Measurements from ENCODE around the gene MOCS1.

The MOCS1 gene

DNA sequence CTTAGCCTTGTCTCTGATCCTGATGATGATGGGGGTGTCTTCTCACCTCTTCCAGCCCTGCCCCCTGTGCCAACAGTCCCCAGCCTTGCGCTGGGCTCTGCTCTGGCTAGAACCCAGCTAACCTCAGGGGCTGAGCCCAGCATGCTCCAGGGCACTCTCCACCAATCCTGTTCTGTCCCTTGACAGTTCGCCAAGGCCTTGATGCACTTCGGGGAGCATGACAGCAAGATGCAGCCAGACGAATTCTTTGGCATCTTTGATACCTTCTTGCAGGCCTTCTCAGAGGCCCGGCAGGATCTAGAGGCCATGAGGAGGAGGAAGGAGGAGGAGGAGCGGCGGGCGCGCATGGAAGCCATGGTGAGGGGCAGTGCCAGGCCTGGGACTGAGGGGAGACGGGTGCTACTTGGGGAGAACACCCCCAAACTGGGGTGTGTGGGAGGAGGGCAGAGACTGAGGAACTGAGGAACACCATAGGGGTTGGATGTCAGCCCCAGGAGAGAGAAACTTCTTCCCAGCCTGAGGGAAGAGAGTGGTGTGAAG, 33.1 kb downstream of the MOCS1 start:
- DNase-seq = no peak

DNA sequence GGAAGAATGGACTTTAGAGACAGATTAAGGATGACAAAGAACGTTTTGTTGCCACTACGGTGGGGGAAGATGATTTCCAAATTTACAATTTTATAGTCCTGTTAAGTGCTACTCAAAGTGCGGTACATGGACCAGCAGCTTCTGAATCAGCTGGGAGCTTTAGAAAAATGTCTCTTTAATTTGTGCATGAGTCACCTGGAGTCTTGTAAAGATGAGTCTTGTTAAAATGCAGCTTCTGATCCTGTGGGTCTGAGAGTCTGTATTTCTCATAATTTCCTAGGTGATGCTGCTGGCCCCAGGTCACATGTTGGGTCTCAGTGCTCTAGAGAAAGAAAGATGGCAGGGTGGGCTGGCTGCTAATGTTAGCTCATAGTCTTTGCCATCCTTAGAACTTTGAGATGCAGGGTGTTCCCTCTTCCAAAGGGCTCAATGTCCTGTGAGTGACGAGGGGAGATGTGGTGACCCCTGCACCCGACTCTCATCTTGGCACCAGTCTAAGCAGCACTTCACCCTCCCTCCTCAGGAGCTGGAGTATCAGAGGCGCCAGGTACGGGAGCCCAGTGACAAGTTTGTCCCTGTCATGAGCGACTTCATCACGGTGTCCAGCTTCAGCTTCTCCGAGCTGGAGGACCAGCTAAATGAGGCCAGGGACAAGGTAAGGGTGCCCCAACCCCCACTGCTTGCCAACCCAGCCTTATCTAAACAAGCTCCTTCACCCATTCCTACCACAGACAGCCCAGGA, 34.5 kb downstream of the MOCS1 start:
- no peak for DNase-seq

DNA sequence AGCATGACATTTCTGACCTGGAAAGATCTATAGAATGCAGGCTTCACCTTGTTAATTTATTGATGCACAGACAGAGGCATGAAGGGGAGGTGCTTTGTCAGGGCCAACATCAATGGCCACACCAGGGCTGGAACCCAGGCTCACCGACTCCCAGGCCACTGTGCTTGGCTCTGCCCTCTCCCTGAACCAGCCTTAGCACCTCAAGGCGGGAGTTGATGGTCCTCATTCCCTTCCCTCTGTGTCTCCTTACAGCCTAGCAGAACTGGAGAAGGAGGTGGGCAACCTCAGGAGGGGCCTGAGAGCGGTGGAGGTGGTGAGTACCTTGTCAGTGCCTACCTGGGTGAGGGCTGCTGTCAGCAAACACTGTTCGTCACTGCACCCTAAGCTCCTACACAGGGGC, 35.6 kb downstream of the MOCS1 start:
- DNase-seq = no peak

DNA sequence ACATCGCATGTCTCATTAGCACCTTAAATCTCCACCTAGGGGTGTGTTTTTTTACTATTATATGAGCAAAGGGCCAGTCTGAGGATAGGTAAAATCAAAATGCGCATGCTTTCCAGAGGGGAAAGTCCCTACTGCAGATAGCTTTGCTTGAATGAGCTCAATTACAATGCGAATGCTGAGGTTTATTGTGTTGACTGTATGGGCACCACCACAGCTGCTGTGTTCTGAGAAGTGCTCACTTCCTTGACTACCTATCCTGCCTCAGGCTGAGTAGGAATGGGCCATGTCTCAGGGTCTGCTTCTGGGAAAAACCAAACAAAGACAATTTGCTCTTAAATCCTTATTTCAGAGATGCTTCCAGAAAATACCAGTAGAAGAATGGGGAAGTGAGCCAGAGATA, 36.6 kb downstream of the MOCS1 start:
- no peak for DNase-seq

DNA sequence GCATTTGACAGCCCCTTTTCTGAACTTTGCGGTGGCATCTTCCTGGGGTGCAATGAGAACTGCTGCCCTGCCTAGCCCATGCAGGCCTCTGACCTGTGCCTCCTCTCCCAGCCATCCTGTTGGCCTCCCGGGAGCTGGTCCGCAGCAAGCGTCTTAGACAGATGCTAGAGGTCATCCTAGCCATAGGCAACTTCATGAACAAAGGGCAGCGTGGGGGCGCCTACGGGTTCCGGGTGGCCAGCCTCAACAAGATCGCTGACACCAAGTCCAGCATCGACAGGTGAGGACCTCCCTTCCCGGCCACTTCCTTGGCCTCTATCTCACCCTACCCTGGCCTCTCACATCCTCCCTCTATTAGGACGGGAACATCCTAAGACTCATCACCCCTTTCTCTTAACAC, 37.6 kb downstream of the MOCS1 start:
- DNase-seq = no peak

DNA sequence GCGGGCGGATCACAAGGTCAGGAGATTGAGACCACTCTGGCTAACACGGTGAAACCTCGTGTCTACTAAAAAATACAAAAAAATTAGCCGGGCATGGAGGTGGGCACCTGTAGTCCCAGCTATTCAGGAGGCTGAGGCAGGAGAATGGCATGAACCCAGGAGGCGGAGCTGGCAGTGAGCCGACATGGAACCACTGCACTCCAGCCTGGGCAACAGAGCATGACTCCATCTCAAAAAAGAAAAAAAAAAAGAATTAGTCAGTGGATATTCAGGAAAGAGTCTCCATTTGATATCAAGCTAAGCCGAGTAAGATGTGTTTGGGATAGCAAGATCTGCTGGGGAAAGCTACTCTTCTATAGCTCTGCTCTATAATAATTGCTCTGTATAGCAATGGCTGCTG, 41.0 kb downstream of the MOCS1 start:
- no peak for DNase-seq

DNA sequence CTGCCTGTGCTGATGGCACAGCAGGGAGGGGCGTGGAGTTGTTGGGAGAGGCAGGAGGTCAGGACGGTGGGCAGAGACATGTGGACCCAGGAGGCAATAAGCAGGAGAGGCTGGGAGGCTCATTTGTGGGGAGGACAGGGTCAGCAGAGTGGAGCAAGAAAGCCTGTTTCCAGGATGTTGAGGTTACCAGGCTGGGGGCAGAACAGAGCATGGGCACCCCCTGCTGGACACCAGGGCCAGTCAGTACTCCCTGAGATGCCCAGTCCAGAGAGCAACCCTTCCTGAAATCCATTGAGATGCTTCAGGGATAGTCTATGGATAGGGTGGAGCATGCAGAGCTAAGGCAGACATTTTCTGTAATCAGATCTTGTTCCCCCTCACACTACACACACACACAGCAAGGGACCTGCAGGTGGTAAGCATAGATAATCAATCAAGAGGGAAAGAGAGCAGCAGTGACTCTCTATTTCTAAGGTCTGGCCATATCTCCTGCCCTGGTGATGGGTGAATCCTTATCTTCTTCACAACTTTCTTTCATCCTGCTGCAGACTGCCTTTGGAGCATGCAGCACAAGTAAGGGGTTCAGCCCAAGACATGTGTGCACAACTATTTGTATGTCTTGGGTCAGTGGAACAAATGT, 41.7 kb downstream of the MOCS1 start:
- DNase-seq = peak; percentile 23

DNA sequence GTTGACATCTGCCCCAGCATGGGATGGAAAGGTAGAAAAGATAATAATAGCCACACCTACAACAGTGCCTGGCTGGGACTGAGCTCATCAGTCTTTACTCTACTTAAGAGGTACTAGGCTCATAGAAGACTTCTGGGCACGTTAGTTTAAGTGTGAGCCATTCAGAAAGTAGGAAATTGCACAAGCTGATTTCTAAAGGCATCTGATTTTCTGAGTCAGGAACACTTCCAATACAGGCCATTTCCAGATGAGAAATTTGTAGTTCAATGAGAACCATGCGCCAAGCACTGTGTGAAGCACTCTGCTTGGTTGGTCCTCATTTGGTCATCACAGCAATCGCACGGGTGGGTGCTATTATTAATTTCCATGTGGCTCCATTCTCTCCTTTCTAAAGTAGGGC, 42.3 kb downstream of the MOCS1 start:
- no peak for DNase-seq

DNA sequence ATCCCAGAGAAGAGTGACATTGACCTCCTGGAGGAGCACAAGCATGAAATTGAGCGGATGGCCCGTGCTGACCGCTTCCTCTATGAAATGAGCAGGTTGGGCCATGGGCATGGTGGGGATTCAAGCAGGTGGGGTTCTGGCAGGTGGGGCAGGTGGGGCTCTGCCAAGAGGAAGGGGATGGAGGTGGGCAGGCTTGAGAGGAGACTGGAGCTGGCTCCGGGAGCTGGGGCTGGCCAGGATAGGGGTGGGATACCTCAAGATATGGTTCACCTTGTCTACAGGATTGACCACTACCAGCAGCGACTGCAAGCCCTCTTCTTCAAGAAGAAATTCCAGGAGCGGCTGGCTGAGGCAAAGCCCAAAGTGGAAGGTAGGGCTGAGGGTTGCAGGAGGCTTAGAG, 42.9 kb downstream of the MOCS1 start:
- DNase-seq = no peak

DNA sequence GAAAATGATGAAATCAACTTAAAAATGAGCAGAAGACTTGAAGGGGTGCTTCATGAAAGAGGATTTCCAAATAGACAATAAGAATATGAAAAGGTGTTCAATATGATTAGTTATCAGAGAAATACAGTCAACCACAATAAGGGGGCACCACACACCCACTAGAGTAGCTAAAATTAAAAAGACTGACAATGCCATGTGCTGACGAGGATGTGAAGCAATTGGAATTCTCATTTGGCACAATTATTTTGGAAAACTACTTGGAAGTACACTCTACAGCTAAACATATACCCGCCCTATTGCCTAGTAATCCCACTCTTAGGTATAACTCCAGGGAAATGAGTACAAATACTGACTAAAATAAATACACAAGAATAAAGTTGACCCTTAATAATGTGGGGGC, 45.0 kb downstream of the MOCS1 start:
- no peak for DNase-seq

DNA sequence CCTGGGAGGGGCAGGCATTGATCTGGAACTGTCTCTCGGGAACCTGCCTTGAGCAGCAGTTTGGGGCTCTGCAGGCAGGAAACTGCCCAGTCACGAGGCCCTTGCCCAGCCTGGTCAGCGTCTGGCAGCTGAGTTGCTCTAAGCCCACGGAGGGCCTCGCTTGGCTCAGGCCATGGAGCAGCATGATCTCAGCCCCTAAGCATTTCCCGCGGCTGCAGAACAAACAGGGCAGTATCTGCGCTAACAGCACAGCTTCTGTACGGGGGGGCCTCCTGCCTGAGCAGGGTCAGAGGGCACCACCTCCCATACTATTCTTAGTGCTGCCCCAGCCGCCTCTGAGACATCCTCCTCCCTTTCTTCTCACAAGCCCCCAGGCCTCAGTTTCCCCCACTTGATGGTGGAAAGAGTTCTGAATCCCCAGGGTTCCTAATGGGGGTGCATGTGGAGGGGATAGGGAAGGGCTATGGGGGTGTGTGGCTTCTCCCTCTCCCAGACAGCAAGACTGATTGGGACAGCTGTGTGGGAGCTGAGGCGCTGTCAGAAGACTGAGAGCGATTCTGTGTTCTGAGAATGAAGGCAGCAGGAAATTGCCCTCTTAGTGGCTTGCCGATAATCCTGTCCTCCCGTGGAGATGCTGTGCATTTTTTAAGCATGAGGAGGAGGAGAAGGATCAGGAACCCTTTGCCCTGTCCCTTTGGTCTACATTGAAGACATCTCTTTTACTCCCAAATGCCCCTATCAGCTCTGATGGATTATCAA, 46.4 kb downstream of the MOCS1 start:
- DNase-seq = no peak

DNA sequence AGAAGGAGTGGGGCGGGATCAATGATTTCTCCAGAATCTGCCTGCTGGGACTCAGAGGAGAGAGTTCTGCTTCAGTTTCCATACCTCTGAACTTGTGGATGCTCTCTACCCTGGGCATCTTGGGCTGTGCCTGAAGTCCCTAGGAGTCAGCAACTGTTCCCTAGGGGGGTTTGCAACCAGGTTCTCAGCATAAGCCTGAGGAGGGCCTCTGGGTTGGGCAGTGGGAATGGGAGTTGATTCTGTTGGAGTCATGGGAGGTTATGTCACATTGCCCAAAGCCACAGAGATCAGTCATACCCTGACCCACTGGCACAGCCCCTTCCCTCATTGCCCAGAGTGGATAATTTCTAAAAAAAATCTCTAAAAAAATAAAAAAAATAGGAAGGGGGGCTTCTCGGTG, 47.4 kb downstream of the MOCS1 start:
- DNase-seq = no peak

DNA sequence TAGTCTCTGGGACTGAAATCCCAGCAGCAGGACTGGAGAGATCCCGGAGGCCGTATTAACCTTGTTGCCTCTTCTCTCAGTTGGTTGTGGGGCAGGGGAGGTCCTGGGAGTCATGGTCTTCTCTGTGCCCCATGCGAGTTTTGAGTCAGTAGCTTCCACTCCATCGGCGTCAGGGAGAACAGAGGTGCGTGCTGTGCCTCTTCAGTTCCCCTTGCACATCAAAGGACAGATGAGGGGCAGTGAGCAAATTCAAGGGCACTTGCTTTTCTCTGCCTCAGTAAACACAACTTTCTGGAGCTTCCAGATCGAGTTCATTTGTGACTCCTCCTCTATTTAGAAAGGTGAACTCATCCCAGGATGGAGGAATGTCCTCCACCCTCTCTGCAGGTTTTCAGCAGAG, 48.6 kb downstream of the MOCS1 start:
- no peak for DNase-seq

DNA sequence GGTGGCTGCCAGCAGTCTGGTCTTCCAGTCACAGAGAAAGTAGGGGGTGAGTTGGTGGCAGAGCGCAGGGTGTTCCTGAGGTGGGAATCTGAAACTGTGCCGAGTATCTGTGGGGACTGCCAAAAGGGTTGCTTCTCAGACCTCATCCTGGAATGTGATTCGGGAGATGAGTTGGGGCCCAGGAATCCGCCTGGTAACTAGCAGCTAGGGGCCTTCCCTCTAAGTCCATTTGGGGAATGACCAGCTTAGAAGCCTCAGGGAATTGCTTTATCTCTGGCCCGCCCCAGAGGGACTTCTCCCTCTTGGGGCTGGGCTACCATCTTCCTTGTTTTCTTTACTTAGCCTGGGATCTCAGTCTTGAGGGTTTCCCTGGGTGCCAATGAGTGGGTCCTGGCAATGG, 49.6 kb downstream of the MOCS1 start:
- DNase-seq = no peak

DNA sequence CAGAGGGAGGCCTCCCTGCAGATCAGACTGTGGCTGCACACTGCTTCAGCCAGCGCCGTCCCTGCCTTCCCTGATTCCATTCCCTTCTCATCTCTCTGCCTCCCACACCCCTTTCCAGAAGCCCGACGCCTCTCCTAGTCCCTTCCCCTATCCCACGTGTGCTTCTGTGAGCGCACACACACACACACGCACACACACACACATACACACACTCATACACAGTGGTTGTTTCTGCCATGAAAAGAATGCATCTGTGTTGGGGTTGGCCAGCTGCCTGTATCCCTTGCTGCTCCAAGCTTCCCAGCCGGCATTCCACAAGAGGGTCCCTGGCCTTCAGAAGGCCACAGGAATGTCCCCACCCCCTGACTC, 51.7 kb downstream of the MOCS1 start:
- DNase-seq = no peak

DNA sequence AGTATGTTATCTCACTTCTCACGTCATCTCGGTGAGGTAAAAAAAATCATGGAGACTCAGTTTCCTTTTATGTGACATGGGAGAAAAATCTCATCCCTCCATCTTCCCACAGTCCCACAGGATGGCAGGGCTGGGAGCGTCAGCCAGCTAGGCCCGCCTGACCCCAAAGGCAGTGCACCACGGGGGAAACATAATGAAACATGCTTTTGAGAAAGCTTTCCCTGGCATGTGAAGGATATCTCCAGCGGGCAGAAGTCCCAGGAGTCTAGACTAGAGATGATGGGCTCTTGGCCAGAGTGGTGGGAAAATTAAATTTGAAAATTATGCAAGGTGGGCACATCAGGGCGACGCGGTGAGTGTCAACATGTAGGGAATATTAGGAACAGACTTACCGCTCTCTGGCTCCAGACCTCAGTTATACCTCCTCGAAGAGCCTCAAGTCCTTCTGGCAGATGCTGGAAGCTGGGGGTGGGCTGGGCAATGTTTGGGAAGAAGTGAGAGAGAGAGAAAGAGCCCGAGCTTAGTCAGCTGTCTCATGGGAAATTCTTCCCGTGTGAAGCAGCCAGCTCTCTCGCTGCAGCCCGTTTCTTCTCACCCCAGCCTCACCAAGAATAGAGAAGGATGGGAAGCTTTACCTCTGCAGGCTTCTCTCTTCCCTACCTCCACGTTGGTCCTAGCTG, 52.3 kb downstream of the MOCS1 start:
- DNase-seq = no peak

DNA sequence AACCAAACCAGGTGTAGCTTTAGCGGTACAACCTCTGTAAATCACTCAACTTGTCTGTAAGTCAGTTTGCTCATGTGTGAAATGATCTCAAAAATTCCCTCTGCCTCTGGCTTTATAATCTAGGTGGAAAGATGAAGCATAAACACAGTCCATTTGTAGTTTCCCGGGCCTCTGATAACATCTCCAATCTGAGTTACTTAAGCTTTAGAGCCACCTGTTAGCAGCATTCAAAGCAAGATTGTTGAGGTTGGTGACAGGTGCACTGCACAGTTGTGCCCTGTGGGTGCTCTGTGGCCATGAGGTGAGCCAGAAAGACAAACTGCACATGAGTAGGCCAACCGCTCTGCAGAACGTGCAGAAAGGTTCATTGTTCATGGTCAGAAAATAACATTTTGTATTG, 53.7 kb downstream of the MOCS1 start:
- DNase-seq = no peak

DNA sequence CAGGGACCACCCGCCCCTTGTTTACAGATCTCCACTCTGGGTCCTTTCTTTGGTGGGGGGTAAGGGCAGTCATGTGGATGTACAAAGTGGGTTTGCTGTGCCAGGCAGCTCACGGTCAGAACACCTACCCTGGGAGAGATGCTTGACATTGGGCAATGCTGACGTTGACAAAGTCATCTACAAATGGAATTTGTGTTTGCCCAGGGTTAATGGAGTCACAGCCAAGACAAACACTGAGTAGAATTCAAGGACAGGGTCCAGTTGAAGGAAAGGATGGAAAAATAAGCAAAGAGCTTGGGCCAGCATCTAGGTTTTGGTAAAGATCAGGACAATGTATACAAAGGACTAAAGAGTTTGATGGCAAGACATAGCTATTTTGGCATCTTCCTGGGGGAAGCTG, 54.7 kb downstream of the MOCS1 start:
- no peak for DNase-seq

DNA sequence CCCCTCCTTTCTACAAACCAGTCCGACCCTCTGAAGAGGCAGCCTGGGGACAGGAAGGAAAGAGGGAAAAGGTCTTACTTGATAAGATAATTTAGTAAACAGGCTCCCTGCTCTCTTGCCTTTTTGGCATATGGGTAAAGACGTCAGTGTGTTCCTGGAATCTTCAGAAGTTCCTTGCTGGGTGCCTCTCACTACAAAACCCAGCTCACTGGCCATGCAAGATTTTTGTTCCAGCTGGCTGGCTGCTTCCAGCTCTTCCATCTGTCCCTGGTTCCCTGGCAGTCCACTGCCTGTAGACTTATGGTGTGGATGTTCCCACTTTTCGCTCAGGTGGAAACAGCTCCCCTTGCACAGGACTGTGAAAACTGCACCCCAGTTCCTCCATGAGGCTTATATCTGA, 57.4 kb downstream of the MOCS1 start:
- no peak for DNase-seq

DNA sequence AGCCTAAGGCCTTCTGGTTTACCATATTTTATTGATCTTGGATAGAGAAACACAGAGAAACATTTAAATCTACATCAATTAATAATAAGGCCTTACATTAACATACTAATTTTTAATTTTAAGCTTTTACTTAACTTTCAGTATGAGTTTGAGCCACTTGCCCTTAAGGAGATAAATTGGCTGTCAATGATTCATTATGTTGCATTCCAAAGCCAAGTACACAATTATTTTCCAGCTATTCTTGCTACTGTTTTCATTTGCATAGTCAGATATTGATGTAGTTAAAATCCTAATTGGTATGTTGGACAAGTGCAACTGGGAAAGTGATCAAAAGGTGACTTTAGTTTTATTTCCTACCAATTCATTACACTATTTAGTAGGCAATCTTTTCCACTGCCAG, 58.2 kb downstream of the MOCS1 start:
- no peak for DNase-seq

DNA sequence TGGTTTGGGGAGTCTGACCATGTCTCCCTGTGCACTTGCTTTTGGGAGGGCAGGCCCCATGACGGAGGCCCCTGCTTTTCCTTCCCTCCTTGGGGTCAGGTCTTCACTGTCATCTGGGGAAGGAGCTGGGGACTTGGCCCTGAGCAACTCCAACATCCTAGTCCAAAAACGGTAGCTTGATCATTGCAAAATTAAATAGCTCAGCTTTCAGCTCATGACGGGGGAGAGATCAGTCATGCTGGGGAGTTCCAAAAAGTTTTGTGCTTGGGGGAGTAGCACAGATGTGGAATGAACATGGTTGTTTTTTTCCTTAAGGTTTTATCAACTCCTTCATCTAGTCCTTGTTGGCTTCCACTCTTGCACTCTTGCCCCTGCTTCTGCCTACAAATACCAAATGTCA, 60.8 kb downstream of the MOCS1 start:
- DNase-seq = no peak

DNA sequence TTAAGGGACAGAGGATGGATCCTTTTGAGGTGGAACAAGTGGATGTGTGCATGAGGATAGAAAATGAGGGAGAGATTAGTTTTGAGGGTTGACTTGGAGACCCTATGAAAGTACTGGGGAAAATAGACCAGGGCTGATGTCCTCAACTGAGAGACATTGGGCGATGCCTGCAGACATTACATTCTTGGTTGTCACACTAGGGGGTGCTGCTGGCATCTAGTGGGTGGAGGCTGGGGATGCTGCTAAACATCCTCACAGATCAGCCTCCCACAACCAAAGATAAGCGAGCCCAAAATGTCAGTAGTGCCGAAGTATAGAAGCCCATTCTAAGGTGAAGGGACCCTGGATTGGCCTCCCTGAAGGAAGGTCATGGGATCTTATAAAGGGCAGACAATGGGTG, 63.3 kb downstream of the MOCS1 start:
- DNase-seq = no peak

DNA sequence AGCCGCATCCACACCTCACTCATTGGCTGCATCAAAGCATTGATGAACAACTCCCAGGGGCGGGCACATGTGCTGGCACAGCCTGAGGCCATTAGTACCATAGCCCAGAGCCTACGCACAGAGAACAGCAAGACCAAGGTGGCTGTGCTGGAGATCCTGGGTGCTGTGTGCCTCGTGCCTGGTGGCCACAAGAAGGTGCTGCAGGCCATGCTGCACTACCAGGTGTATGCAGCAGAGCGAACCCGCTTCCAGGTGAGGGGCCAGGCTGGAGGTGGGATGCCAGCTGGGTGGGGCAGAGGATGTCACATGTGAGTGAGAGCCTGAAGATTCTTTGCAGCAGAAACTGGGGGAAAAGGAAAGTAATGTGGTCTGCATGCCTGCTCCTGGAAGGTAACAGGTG, 66.7 kb downstream of the MOCS1 start:
- DNase-seq = no peak
